Vagina (tissue), 2 donors: ENCODE results near the gene SLC12A7. TPM values are rescaled to one million over a fixed set of nuclear protein-coding genes. Genes with fewer than 3 reads are reported as not detected.

Experiments
- DNase-seq, 2 donors: peaks; one replicate each; pipeline ENCODE4 v3.0.0-alpha.2; 2017; ENCODE audit errors: extremely low spot score in 2 of 2
- H3K27ac ChIP-seq: fragments of 200-600 bp; sonication (generic); one replicate; pipeline ENCODE4 v1.5.1; 2019
- H3K27me3 ChIP-seq: fragments of 200-600 bp; sonication (generic); one replicate; pipeline ENCODE4 v1.5.1; 2019
- H3K36me3 ChIP-seq, 2 donors: fragments of 200-600 bp; sonication (generic); one replicate each; pipeline ENCODE4 v1.5.1; 2017 to 2019
- H3K4me1 ChIP-seq: fragments of 200-600 bp; sonication (generic); one replicate; pipeline ENCODE4 v1.5.1; 2019
- H3K4me3 ChIP-seq, 2 donors: fragments of 200-600 bp; sonication (generic); 1 replicate in 1 of 2; 2 replicates in 1 of 2; pipeline ENCODE4 v1.5.1; 2016 to 2019
- H3K9me3 ChIP-seq: fragments of 200-600 bp; sonication (generic); one replicate; pipeline ENCODE4 v1.5.1; 2019
- CTCF ChIP-seq, 3 experiments: fragments of 450-650 bp in 2 of 3; fragments of 200-600 bp in 1 of 3; sonication (generic) in 1 of 3; IDR thresholded peaks; one replicate each; pipeline ENCODE4 v1.5.1; 2017 to 2019; ENCODE audit warnings: antibody characterized with exemption in 3 of 3, mild to moderate bottlenecking in 2 of 3, moderate library complexity in 2 of 3
- POLR2A ChIP-seq, 2 donors: fragments of 450-650 bp; IDR thresholded peaks; one replicate each; pipeline ENCODE4 v1.6.1; 2017; ENCODE audit warnings: antibody characterized with exemption in 2 of 2, mild to moderate bottlenecking in 2 of 2, moderate library complexity in 2 of 2
- POLR2AphosphoS5 ChIP-seq, 2 donors: sonication (generic); formaldehyde crosslinking; IDR thresholded peaks; one replicate each; pipeline ENCODE4 v1.9.0; 2017; ENCODE audit warnings: antibody characterized with exemption in 2 of 2, mild to moderate bottlenecking in 2 of 2, low read depth in 1 of 2; ENCODE audit not compliant: insufficient read depth in 1 of 2
- intact Hi-C: fragments of 100-400 bp; cut with DNase I; formaldehyde crosslinking; loops from one replicate; pipeline ENCODE4 v1.15.1; 2023
- total RNA-seq: library from RNA; depleted of rRNA; stranded (reverse); fragments of >200 nt; gene quantifications from one replicate; pipeline ENCODE4 v1.2.3, GENCODE V29; 2016

The SLC12A7 gene
- total RNA-seq, 1 donor from 2014 or later = 21.6 TPM

GRCh38 chr5:1132570-1132969 is 20.7 kb upstream of the SLC12A7 start:
- intact Hi-C loops = no loop called here
- no peak for TF ChIP-seq POLR2A (IDR thresholded peaks at IDR 0.05)
- no peak for TF ChIP-seq CTCF (IDR thresholded peaks at IDR 0.05)
- TF ChIP-seq POLR2AphosphoS5 (IDR thresholded peaks at IDR 0.05; ENCODE audit: insufficient read depth in 1 of 2, low read depth in 1 of 2) = no peak
- Histone ChIP-seq H3K36me3 (no peaks in the 10 kb centered on the region), H3K9me3 (no peaks in the 10 kb centered on the region), H3K4me1 (no peaks in the 10 kb centered on the region), H3K4me3 (no peak overlapping the region), H3K27ac (no peak overlapping the region), H3K27me3 (no peaks in the 10 kb centered on the region)
- DNase-seq = no peak

- Histone ChIP-seq H3K4me1 (no peaks in the 10 kb centered on the region), H3K36me3 (no peaks in the 10 kb centered on the region), H3K9me3 (no peaks in the 10 kb centered on the region), H3K27ac (no peak overlapping the region), H3K4me3 (no peak overlapping the region), H3K27me3 (no peaks in the 10 kb centered on the region)
- intact Hi-C loops = no loop called here
- TF ChIP-seq POLR2A (IDR thresholded peaks at IDR 0.05) = no peak
- TF ChIP-seq CTCF (IDR thresholded peaks at IDR 0.05) = no peak
- no peak for TF ChIP-seq POLR2AphosphoS5 (IDR thresholded peaks at IDR 0.05; ENCODE audit: insufficient read depth in 1 of 2, low read depth in 1 of 2)
- no peak for DNase-seq
These were observed 19.9 kb upstream of the SLC12A7 start for GRCh38 chr5:1131726-1132125.

GRCh38 chr5:1131191-1131621 is 19.3 kb upstream of the SLC12A7 start:
- no peaks in the 10 kb centered on the region for H3K4me1 ChIP-seq
- H3K27ac ChIP-seq = no peak overlapping the region

GRCh38 chr5:1130218-1130946 is 18.5 kb upstream of the SLC12A7 start:
- Histone ChIP-seq H3K4me3 (no peak overlapping the region), H3K27ac (no peak overlapping the region), H3K4me1 (no peaks in the 10 kb centered on the region)

More at GRCh38 chr5:1131191-1131621, 19.3 kb upstream of the SLC12A7 start:
- H3K4me3 ChIP-seq = no peak overlapping the region
- no peaks in the 10 kb centered on the region for H3K9me3 ChIP-seq
- no peaks in the 10 kb centered on the region for H3K36me3 ChIP-seq
- TF ChIP-seq POLR2AphosphoS5 (IDR thresholded peaks at IDR 0.05; ENCODE audit: insufficient read depth in 1 of 2, low read depth in 1 of 2) (no peak), CTCF (IDR thresholded peaks at IDR 0.05) (no peak), POLR2A (IDR thresholded peaks at IDR 0.05) (no peak)
- no peaks in the 10 kb centered on the region for H3K27me3 ChIP-seq
- intact Hi-C loops = no loop called here
- no peak for DNase-seq

More at GRCh38 chr5:1130218-1130946, 18.5 kb upstream of the SLC12A7 start:
- no peak for DNase-seq
- intact Hi-C loops = no loop called here
- TF ChIP-seq POLR2A (IDR thresholded peaks at IDR 0.05) (no peak), CTCF (IDR thresholded peaks at IDR 0.05) (no peak), POLR2AphosphoS5 (IDR thresholded peaks at IDR 0.05; ENCODE audit: insufficient read depth in 1 of 2, low read depth in 1 of 2) (no peak)
- no peaks in the 10 kb centered on the region for H3K9me3 ChIP-seq
- H3K36me3 ChIP-seq = no peaks in the 10 kb centered on the region
- H3K27me3 ChIP-seq = no peaks in the 10 kb centered on the region
